ENCODE measurements around the gene PLCE1. TPM values are rescaled to one million over a fixed set of nuclear protein-coding genes. Genes with fewer than 3 reads are reported as not detected.

Gene PLCE1
- total RNA-seq, 6 experiments from 2014 or later = 0.41 to 0.74 (median 0.47) TPM

DNA sequence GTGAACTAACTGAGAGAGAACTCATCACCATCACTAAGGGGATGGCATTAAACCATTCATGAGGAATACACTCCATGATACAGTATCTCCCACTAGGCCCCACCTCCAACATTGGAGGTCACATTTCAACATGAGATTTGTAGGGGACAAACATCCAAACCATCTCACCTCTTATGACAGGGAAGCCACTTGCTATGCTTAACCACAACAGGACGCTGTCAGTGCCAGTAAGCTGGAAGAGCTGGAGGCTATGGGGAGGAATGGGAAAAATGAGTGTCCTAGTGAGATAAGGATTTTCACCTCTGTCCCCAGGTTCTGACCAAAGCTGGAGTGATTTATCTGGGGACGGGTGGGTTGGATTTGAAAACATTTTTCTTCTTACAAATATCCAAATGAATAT lies 17.6 kb downstream of the PLCE1 start:
- H3K9me3 Mint-ChIP-seq = peaks cover 7% of the 10 kb centered on the region

DNA sequence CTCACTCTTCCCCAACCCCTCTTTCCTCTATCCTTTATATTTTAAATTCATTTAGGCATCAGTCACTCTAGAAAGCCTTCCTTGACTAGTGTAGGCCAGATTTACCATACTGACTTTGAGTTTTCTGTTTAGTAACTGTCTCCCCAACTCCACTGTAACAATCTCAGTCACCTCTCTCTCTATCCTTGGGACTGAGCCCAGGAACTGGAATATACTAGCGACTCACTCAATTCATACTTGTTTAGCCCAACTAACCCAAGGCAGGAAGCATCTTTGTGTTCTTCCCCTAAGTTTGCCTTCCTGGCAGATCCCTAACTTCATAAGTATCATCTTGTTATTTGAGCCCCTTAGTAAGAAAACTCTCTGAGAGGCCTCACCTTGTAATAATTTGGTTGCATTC lies 19.1 kb downstream of the PLCE1 start:
- H3K9me3 Mint-ChIP-seq = peaks cover 7% of the 10 kb centered on the region
- TF ChIP-seq, protein P1, sequence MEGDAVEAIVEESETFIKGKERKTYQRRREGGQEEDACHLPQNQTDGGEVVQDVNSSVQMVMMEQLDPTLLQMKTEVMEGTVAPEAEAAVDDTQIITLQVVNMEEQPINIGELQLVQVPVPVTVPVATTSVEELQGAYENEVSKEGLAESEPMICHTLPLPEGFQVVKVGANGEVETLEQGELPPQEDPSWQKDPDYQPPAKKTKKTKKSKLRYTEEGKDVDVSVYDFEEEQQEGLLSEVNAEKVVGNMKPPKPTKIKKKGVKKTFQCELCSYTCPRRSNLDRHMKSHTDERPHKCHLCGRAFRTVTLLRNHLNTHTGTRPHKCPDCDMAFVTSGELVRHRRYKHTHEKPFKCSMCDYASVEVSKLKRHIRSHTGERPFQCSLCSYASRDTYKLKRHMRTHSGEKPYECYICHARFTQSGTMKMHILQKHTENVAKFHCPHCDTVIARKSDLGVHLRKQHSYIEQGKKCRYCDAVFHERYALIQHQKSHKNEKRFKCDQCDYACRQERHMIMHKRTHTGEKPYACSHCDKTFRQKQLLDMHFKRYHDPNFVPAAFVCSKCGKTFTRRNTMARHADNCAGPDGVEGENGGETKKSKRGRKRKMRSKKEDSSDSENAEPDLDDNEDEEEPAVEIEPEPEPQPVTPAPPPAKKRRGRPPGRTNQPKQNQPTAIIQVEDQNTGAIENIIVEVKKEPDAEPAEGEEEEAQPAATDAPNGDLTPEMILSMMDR (IDR thresholded peaks at IDR 0.05) = no peak
- H3K4me3 Mint-ChIP-seq = no peak overlapping the region
- no peaks in the 10 kb centered on the region; the same call in 1 of the 2 replicates for H3K4me1 Mint-ChIP-seq (ENCODE audit: low read depth)
- 0 out of 2 replicates have a peak, but pooled peaks cover 4% of the 10 kb centered on the region for H3K36me3 Mint-ChIP-seq (ENCODE audit: low read depth)
- DNase-seq = no peak
- peaks cover 4% of the 10 kb centered on the region for H3K27me3 Mint-ChIP-seq (ENCODE audit: insufficient read depth)
- no peak overlapping the region for H3K27ac Mint-ChIP-seq

More for the DNA sequence above, 17.6 kb downstream of the PLCE1 start:
- Mint-ChIP-seq H3K4me1 (ENCODE audit: low read depth) (peaks cover 9% of the 10 kb centered on the region), H3K27me3 (ENCODE audit: insufficient read depth) (peaks cover 4% of the 10 kb centered on the region), H3K27ac (no peak overlapping the region), H3K36me3 (ENCODE audit: low read depth) (0 out of 2 replicates have a peak, but pooled peaks cover 4% of the 10 kb centered on the region), H3K4me3 (no peak overlapping the region)
- no peak for DNase-seq
- TF ChIP-seq, protein P1 (IDR thresholded peaks at IDR 0.05) = no peak

DNA sequence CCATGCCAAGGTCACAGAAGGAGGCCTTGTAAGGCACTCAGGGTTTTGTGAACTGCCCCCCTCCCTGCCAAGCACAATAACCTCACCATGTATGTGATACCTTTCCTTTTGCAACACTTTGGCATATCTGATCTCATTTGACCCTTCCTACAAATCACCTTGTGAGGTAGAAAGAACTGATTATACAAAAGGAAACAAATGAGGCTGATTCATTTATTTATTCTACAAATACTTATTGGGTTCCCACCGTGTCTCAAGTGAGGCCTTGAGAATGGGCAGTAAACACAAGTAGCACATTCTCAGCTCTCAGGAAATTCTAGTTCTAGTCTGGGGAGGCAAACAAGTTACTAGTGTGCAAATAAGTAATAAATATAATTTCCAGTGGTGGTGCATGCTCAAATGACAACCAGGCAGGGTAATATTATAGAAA lies 19.6 kb downstream of the PLCE1 start:
- Mint-ChIP-seq H3K27me3 (ENCODE audit: insufficient read depth) (peaks cover 4% of the 10 kb centered on the region), H3K4me1 (ENCODE audit: low read depth) (no peaks in the 10 kb centered on the region; the same call in 1 of the 2 replicates), H3K9me3 (peaks cover 7% of the 10 kb centered on the region), H3K4me3 (no peak overlapping the region), H3K27ac (no peak overlapping the region), H3K36me3 (ENCODE audit: low read depth) (0 out of 2 replicates have a peak, but pooled peaks cover 4% of the 10 kb centered on the region)
- DNase-seq = no peak
- TF ChIP-seq, protein P1 (IDR thresholded peaks at IDR 0.05) = no peak

DNA sequence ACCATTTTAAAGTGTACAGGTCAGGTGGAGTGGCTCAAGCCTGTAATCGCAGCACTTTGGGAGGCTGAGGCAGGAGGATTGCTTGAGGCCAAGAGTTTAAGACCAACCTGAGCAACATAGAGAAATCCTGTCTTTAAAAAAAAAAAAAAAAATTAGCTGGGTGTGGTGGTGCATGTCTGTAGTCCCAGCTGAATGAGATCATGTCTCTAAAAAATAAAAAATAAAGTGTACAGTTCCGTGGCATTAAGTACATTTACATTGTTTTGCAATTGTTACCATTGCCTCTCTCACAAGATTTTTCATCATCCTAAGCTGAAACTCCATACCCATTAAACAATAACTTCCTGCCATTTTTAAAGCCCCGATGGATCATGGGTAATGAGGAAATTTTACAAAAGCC lies 20.6 kb downstream of the PLCE1 start:
- Mint-ChIP-seq H3K4me3 (no peak overlapping the region), H3K4me1 (ENCODE audit: low read depth) (no peaks in the 10 kb centered on the region; the same call in 1 of the 2 replicates), H3K9me3 (peaks cover 7% of the 10 kb centered on the region), H3K27me3 (ENCODE audit: insufficient read depth) (peaks cover 2% of the 10 kb centered on the region), H3K27ac (no peak overlapping the region), H3K36me3 (ENCODE audit: low read depth) (0 out of 2 replicates have a peak, but pooled peaks cover 4% of the 10 kb centered on the region)
- DNase-seq = no peak
- TF ChIP-seq, protein P1 (IDR thresholded peaks at IDR 0.05) = no peak

DNA sequence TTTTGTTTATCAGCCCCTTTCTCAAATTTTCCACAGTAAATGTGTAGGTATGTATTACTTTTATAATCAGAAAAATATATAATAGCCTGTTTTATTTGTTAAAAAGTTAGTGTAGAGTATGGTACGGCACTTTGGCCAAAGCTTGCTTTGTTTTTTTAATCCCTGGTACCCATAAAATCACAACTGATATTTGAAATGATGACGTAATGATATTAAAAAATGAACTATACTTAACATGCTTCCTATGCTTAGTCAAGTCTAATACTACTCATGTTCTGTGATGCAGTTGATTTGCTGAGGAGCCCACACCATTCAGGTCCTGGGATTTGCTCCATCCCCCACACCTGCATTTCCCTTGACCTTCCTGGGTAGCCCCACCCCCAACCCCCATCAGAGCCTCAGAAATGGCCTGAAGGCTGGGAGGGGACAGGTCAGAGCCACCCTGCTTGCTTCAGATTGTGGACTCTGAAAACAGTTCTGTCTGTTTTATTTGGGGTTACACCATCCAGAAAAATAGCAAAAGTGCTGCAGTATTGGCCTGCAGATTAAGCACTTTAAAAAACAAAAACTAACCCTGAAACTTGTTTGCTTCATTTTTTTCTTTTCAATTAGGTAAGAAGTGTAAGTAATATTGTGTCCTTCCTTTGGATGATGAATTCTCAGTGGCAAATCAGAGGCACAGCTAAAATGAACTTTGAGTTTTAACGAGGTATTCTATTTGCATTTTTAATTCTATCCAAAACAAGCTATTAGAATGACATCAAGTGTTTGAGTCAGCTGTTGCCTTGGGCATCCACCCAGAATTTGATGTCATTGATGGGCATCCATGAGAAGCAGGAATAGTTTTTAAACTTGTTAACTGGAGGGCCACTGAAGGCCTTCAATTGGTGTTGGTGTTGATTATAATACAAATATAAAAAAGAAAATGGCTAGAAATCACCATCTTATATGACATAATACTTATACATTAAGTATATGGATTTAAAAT lies 23.3 kb downstream of the PLCE1 start:
- no peak for DNase-seq
- no peaks in the 10 kb centered on the region for H3K36me3 Mint-ChIP-seq (ENCODE audit: low read depth)
- no peaks in the 10 kb centered on the region; the same call in none of the 2 replicates for H3K27me3 Mint-ChIP-seq (ENCODE audit: insufficient read depth)
- TF ChIP-seq, protein P1 (IDR thresholded peaks at IDR 0.05) = no peak
- H3K27ac Mint-ChIP-seq = no peak overlapping the region
- no peaks in the 10 kb centered on the region for H3K4me1 Mint-ChIP-seq (ENCODE audit: low read depth)
- no peak overlapping the region for H3K4me3 Mint-ChIP-seq
- H3K9me3 Mint-ChIP-seq = no peaks in the 10 kb centered on the region
